ENCODE measurements around the gene EXOC4.

Gene EXOC4

DNA sequence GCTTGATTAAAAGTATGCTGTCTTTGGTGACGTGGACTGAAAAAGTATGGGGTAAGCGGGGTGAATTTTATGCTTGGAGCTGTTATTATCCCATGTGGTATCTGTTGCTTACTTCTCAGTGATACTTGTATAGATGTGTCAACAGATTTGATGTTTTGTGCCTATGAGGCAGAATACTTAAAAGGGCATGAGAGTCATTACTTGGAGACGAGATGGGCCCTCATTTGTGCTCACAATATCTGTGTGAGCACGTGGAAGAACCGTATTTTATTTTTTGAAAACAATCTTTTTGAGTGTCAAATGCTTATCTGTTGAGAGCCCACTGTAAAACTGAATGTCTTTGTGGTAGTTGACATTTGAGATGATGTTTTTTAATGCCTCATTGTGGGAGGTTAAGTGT lies 281.9 kb downstream of the EXOC4 start:
- no peaks in the 10 kb centered on the region for H3K4me1 ChIP-seq (ENCODE audit: insufficient read depth, low read length, severe bottlenecking)
- no peaks in the 10 kb centered on the region for H3K9me2 ChIP-seq (ENCODE audit: low read depth, low read length)
- H4K20me1 ChIP-seq (ENCODE audit: insufficient read depth, low read length): no peaks in the 10 kb centered on the region
- no peak overlapping the region for H3K27ac ChIP-seq (ENCODE audit: low read depth, low read length, poor library complexity, severe bottlenecking)
- no peak overlapping the region for H3K9ac ChIP-seq (ENCODE audit: low read length)
- no peak overlapping the region for H3K4me2 ChIP-seq (ENCODE audit: low read length)
- no peak overlapping the region for H2AFZ ChIP-seq (ENCODE audit: low read length)
- H3K4me3 ChIP-seq (ENCODE audit: low read depth, low read length, poor library complexity, severe bottlenecking): no peak overlapping the region
- no peaks in the 10 kb centered on the region for H3K36me3 ChIP-seq (ENCODE audit: insufficient read depth, low read length)
- no peaks in the 10 kb centered on the region for H3K27me3 ChIP-seq (ENCODE audit: insufficient read depth, low read length)
- H3F3A ChIP-seq (ENCODE audit: insufficient read depth, low read length): no peaks in the 10 kb centered on the region
- no peaks in the 10 kb centered on the region for H3K9me3 ChIP-seq (ENCODE audit: low read length)
- no peak for TF ChIP-seq EZH2 (IDR thresholded peaks at IDR 0.05; ENCODE audit: borderline replicate concordance, low read length)
- TF ChIP-seq, protein P1, sequence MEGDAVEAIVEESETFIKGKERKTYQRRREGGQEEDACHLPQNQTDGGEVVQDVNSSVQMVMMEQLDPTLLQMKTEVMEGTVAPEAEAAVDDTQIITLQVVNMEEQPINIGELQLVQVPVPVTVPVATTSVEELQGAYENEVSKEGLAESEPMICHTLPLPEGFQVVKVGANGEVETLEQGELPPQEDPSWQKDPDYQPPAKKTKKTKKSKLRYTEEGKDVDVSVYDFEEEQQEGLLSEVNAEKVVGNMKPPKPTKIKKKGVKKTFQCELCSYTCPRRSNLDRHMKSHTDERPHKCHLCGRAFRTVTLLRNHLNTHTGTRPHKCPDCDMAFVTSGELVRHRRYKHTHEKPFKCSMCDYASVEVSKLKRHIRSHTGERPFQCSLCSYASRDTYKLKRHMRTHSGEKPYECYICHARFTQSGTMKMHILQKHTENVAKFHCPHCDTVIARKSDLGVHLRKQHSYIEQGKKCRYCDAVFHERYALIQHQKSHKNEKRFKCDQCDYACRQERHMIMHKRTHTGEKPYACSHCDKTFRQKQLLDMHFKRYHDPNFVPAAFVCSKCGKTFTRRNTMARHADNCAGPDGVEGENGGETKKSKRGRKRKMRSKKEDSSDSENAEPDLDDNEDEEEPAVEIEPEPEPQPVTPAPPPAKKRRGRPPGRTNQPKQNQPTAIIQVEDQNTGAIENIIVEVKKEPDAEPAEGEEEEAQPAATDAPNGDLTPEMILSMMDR (IDR thresholded peaks at IDR 0.05; ENCODE audit: low read length): no peak
- H3K79me2 ChIP-seq (ENCODE audit: insufficient read depth, low read length): no peaks in the 10 kb centered on the region

DNA sequence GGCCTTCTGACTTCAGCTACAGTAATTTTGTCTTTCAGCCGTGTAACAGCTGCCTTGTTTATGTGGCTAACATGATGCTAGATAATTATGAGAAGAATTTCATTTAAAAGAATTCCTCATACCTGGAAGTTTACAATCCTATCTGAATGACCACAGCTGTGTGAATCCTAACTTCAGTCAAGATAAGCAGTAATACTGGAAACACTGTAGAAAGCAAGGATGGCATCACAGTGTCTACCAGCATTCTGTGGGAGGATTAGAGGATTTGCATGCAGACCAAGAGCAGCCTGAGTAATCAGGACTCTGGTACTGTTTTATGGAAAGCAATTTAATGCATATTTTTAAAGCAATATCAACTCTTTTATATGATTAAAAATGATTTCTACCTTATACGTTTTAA lies 282.4 kb downstream of the EXOC4 start:
- Histone ChIP-seq H3K27ac (ENCODE audit: low read depth, low read length, poor library complexity, severe bottlenecking) (no peak overlapping the region), H3K9me2 (ENCODE audit: low read depth, low read length) (no peaks in the 10 kb centered on the region), H3K4me3 (ENCODE audit: low read depth, low read length, poor library complexity, severe bottlenecking) (no peak overlapping the region)

DNA sequence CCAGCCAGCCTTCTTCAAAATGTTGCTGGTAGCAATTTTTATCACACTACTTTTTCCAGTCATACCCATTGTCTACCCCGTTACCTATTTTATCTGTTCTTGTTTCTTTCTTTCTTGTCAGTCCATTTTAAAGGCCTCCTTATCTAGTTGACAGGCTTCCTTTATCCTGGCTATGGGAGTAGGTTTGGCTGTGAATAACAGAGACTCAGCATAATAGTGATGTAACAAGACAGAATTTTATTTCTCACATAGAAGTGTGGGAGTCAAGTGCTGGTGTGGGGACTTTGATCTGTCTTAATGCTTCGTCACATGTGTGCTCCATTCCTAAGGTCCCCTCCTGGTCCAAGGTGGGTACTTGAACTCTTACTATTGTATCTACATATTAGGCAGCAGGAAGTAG lies 283.6 kb downstream of the EXOC4 start:
- Histone ChIP-seq H3K27ac (ENCODE audit: low read depth, low read length, poor library complexity, severe bottlenecking) (no peak overlapping the region), H3K9me3 (ENCODE audit: low read length) (no peaks in the 10 kb centered on the region), H3K4me3 (ENCODE audit: low read depth, low read length, poor library complexity, severe bottlenecking) (no peak overlapping the region), H4K20me1 (ENCODE audit: insufficient read depth, low read length) (no peaks in the 10 kb centered on the region), H3K79me2 (ENCODE audit: insufficient read depth, low read length) (no peaks in the 10 kb centered on the region), H3K27me3 (ENCODE audit: insufficient read depth, low read length) (no peaks in the 10 kb centered on the region), H3K4me2 (ENCODE audit: low read length) (no peak overlapping the region), H3K4me1 (ENCODE audit: insufficient read depth, low read length, severe bottlenecking) (no peaks in the 10 kb centered on the region), H3K9ac (ENCODE audit: low read length) (no peak overlapping the region), H3K36me3 (ENCODE audit: insufficient read depth, low read length) (no peaks in the 10 kb centered on the region), H3K9me2 (ENCODE audit: low read depth, low read length) (no peaks in the 10 kb centered on the region), H3F3A (ENCODE audit: insufficient read depth, low read length) (no peaks in the 10 kb centered on the region), H2AFZ (ENCODE audit: low read length) (no peak overlapping the region)
- no peak for TF ChIP-seq EZH2 (IDR thresholded peaks at IDR 0.05; ENCODE audit: borderline replicate concordance, low read length)
- TF ChIP-seq, protein P1 (IDR thresholded peaks at IDR 0.05; ENCODE audit: low read length): no peak

More for the DNA sequence above, 282.4 kb downstream of the EXOC4 start:
- TF ChIP-seq EZH2 (IDR thresholded peaks at IDR 0.05; ENCODE audit: borderline replicate concordance, low read length): no peak
- Histone ChIP-seq H3F3A (ENCODE audit: insufficient read depth, low read length) (no peaks in the 10 kb centered on the region), H3K36me3 (ENCODE audit: insufficient read depth, low read length) (no peaks in the 10 kb centered on the region), H3K27me3 (ENCODE audit: insufficient read depth, low read length) (no peaks in the 10 kb centered on the region), H3K79me2 (ENCODE audit: insufficient read depth, low read length) (no peaks in the 10 kb centered on the region), H3K4me1 (ENCODE audit: insufficient read depth, low read length, severe bottlenecking) (no peaks in the 10 kb centered on the region), H4K20me1 (ENCODE audit: insufficient read depth, low read length) (no peaks in the 10 kb centered on the region), H3K4me2 (ENCODE audit: low read length) (no peak overlapping the region), H3K9ac (ENCODE audit: low read length) (no peak overlapping the region), H2AFZ (ENCODE audit: low read length) (no peak overlapping the region), H3K9me3 (ENCODE audit: low read length) (no peaks in the 10 kb centered on the region)

DNA sequence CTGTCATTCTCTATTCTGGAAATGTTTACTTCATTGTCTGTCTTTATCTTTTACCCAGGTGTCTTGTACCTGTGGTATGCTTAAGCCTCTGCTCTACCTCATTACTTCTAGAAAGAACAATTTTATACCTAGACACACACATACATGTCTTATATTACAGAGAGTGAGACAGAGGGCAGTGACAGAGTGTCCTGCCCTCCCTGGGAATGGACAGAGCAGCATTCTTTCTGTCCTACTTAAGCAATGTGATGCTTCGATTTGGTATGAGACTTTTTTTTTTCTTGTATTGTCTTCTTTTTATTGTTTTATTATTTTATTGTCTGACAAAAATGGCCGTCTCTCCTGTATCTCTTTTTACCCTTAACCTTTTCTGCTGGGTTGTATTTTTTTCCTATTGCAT lies 286.1 kb downstream of the EXOC4 start:
- TF ChIP-seq EZH2 (IDR thresholded peaks at IDR 0.05; ENCODE audit: borderline replicate concordance, low read length): no peak
- TF ChIP-seq, protein P1 (IDR thresholded peaks at IDR 0.05; ENCODE audit: low read length): no peak
- Histone ChIP-seq H3K4me2 (ENCODE audit: low read length) (no peak overlapping the region), H3K9me3 (ENCODE audit: low read length) (no peaks in the 10 kb centered on the region)

More for the DNA sequence above, 286.1 kb downstream of the EXOC4 start:
- Histone ChIP-seq H3K4me1 (ENCODE audit: insufficient read depth, low read length, severe bottlenecking) (no peaks in the 10 kb centered on the region), H3K27ac (ENCODE audit: low read depth, low read length, poor library complexity, severe bottlenecking) (no peak overlapping the region), H3K9ac (ENCODE audit: low read length) (no peak overlapping the region), H3K79me2 (ENCODE audit: insufficient read depth, low read length) (no peaks in the 10 kb centered on the region), H3F3A (ENCODE audit: insufficient read depth, low read length) (no peaks in the 10 kb centered on the region), H2AFZ (ENCODE audit: low read length) (no peak overlapping the region), H3K4me3 (ENCODE audit: low read depth, low read length, poor library complexity, severe bottlenecking) (no peak overlapping the region), H3K9me2 (ENCODE audit: low read depth, low read length) (no peaks in the 10 kb centered on the region), H4K20me1 (ENCODE audit: insufficient read depth, low read length) (no peaks in the 10 kb centered on the region), H3K36me3 (ENCODE audit: insufficient read depth, low read length) (no peaks in the 10 kb centered on the region), H3K27me3 (ENCODE audit: insufficient read depth, low read length) (no peaks in the 10 kb centered on the region)

All from OCI-LY1 (cell line).